Kidney epithelial cell (primary cell): ENCODE results near the gene KCTD4. TPM values are rescaled to one million over a fixed set of nuclear protein-coding genes. Genes with fewer than 3 reads are reported as not detected.

Source experiments
- DNase-seq: peaks from one replicate; pipeline ENCODE4 v3.0.0-alpha.2; 2010; ENCODE audit warnings: low read depth
- H3K27me3 ChIP-seq: 2 replicates; pipeline ENCODE4 v1.6.0; 2011; ENCODE audit warnings: low read length; ENCODE audit not compliant: control insufficient read depth, insufficient read depth
- H3K36me3 ChIP-seq: 2 replicates; pipeline ENCODE4 v1.5.1; 2011; ENCODE audit warnings: low read length; ENCODE audit not compliant: control insufficient read depth, insufficient read depth
- H3K4me3 ChIP-seq: 2 replicates; pipeline ENCODE4 v1.5.1; 2011; ENCODE audit warnings: low read depth, mild to moderate bottlenecking, control low read depth, low read length
- CTCF ChIP-seq: IDR thresholded peaks from 2 replicates; pipeline ENCODE4 v1.5.1; 2011; ENCODE audit warnings: mild to moderate bottlenecking, moderate library complexity, low read length, control low read depth, inconsistent platforms; ENCODE audit not compliant: insufficient read depth, poor library complexity, severe bottlenecking
- total RNA-seq: library from RNA; depleted of rRNA; stranded (reverse); fragments of >200 nt; gene quantifications from 2 replicates; pipeline ENCODE4 v1.2.3, GENCODE V29; 2015

Gene KCTD4
- total RNA-seq, 1 donor from 2014 or later: not detected

- H3K27me3 ChIP-seq: no peaks in the 10 kb centered on the region
These were observed 19.9 kb downstream of the KCTD4 start for GRCh38 chr13:45180713-45181601.

GRCh38 chr13:45180303-45180702 lies 20.5 kb downstream of the KCTD4 start:
- no peaks in the 10 kb centered on the region for H3K27me3 ChIP-seq
- TF ChIP-seq CTCF: no peak

More at GRCh38 chr13:45180713-45181601, 19.9 kb downstream of the KCTD4 start:
- H3K36me3 ChIP-seq: no peaks in the 10 kb centered on the region
- DNase-seq: no peak
- no peak overlapping the region for H3K4me3 ChIP-seq
- no peak for TF ChIP-seq CTCF

DNA sequence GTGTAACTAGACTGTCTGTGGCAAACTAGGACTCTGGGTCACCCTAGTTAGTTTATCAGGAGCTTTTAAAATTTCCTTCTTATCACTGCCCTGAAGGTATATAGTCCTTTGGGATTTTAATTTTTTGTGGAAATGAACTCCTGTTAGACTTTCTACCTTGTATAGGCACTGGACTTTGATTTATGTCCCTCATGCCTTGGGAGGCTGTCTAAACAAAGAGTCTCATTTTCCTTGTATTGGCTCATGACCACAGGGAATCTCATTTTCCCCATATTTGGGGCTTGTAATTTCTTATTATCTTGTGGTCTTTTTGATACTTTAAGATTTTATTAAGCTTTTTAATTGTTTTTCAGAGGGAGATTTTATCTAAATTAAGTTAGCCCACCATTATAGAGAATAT lies 21.4 kb downstream of the KCTD4 start:
- Histone ChIP-seq H3K27me3 (no peaks in the 10 kb centered on the region), H3K4me3 (no peak overlapping the region), H3K36me3 (no peaks in the 10 kb centered on the region)
- TF ChIP-seq CTCF: no peak
- peak; percentile 61 for DNase-seq

More at GRCh38 chr13:45180303-45180702, 20.5 kb downstream of the KCTD4 start:
- no peak for DNase-seq
- Histone ChIP-seq H3K36me3 (no peaks in the 10 kb centered on the region), H3K4me3 (no peak overlapping the region)

DNA sequence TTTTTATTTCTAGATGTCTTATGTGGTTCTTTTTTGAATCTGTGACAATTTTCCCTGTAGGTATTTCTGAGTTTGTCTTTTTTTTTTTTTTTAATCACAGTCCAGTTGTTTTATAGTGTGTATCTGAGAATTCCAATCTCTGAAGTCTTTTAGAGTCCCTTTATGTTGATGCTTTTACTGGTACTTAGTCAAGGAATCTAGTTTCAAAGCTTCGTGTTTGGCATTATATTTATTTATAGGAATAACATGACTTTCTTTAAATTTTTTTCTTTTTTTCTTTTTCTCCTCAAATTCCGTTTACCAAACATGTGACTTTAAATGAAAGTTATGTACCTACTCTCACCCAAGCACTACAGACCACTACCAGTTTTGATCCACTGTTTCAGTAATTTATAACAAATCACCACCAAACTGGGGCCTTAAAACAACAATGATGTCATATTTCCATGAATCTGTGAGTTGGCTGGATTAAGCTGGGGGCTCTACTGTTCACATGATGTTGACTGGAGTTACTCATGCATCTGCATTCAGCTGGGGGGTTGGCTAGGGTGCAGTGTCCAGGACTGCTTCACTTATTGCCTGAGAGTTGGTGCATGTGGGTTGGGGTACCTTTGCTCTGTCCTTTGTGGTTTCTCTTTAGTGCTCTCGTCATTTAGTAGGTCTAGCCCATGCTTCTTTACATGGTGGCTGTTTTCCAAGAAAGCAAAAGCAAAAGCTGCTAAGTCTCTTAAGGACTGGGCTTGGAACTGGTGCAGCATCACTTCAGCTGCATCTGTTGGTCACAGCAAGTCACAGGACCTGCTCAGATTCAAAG lies 22.3 kb downstream of the KCTD4 start:
- Histone ChIP-seq H3K36me3 (no peaks in the 10 kb centered on the region), H3K4me3 (no peak overlapping the region), H3K27me3 (no peaks in the 10 kb centered on the region)
- TF ChIP-seq CTCF: no peak
- peak; percentile 87 for DNase-seq

DNA sequence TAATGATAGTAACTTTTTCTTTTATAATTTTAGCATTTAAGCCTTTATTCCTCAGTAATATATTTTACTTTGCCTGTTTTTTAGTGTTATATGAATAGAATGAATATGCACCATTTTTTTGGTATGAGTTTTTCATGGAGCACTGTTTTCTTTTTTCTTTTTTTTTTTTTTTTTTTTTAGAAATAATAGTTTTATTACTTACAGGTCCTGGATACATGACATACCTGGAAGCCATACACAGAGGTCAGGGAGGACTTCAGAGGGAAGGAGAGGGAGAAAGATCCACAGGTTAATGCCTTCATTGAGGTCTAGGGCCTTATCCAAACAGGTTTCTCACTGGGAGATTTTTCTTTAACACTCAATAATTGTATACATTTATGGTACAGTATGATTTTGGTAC lies 26.4 kb downstream of the KCTD4 start:
- no peak for DNase-seq
- TF ChIP-seq CTCF: no peak
- no peaks in the 10 kb centered on the region for H3K27me3 ChIP-seq
- no peaks in the 10 kb centered on the region for H3K36me3 ChIP-seq
- H3K4me3 ChIP-seq: no peak overlapping the region
